GM19240 (cell line): Measurements from ENCODE around the gene ORAI1.
"Not testable (repeated sequence)": the region's sequence is repeated elsewhere in the genome, so short reads cannot be mapped to it uniquely, and the experiment has no call there.

Experiments used
- DNase-seq: peaks from one replicate; pipeline ENCODE4 v3.0.0; 2011; ENCODE audit warnings: low spot score; ENCODE audit not compliant: insufficient read length

The ORAI1 gene

DNA sequence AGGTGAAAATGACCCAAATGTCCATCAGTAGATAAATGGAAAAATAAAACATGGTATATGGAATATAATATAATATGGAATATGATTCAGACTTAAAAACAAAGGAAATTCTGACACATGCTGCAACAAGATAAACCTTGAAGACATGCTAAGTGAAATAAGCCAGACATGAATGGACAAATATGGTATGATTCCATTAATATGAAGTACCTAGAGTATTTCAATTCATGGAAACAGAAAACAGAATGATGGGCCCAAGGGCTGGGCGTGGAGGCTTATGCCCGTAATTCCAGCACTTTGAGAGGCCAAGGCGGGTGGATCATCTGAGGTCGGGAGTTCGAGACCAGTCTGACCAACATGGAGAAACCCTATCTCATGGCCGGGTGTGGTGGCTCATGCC, 22.7 kb upstream of the ORAI1 start:
- no peak for DNase-seq

DNA sequence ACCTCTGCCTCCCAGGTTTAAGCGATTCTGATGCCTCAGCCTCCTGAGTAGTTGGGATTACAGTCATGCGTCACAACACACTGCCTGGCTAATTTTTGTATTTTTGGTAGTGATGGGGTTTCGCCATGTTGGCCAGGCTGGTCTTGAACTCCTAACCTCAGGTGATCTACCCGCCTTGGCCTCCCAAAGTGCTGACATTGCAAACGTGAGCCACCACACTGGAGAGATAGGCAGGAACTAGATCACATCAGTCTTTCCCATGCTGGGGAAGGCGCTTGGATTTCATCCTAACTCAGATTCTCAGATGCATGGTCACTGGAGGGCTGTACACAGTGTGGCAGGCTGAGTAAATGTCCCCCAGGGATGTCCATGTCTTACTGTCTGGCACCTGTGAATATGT, 18.0 kb upstream of the ORAI1 start:
- DNase-seq: no peak

DNA sequence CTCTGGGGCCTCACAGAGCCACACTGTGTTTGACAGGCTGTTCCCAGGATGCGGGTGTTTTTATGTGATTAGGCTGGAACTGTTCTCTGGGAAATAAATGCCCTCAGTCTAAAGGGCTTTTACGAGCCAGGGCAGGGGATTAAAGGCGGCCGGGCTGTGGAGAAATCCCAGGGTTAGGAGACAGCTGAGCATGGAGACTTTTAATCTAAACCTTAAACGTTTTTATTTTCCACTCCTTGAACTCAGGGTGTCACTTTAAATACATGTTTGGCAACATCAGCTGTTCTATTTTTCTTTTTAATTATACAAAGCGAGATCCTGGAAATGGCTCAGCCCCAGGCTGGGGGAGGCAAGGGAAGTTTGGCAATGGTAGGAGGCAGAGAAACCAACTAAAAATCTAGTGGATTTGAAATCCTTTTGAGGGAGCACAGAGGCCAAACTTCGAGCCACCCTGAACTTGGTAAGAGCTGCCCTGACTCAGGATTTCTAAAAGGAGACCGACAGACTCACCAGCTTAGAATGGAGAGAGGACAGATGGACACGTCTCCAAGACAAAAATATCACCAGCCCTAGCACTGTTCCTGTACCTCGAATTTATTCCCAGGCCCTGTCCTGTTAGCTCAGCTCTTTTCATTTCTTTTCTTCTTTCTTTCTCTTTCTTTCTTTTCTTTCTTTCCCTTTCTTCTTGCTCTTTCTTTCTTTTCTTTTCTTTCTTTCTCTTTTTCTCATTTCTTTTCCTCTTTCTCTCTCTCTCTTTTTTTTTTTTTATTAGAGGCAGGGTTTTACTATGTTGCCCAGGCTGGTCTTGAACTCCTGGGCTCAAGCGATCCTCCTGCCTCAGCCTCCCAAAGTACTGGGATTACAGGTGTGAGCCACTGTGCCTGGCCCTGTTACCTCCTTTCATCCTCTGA, 15.8 kb upstream of the ORAI1 start:
- no peak for DNase-seq

DNA sequence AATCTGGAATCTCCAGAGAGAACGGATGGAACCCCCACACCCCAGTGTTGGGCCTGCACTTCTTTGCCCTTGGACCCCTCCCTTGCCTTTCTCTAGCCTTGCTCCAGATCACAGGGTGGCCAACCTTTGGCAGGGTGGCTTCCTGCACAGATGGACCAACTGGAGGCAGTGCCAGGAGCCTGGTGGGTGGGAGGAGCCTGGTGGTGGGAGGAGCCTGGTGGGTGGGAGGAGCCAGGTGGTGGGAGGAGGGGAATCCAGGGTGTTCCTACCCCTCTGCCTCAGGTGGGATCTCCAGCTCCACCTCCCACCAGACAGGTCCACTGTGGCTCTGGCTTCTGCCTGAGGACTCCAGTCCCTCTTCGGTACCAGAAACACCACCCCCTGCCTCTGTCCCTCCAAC, 15.0 kb upstream of the ORAI1 start:
- no peak for DNase-seq

GRCh38 chr12:121613462-121613861, 12.9 kb upstream of the ORAI1 start:
- DNase-seq: no peak

DNA sequence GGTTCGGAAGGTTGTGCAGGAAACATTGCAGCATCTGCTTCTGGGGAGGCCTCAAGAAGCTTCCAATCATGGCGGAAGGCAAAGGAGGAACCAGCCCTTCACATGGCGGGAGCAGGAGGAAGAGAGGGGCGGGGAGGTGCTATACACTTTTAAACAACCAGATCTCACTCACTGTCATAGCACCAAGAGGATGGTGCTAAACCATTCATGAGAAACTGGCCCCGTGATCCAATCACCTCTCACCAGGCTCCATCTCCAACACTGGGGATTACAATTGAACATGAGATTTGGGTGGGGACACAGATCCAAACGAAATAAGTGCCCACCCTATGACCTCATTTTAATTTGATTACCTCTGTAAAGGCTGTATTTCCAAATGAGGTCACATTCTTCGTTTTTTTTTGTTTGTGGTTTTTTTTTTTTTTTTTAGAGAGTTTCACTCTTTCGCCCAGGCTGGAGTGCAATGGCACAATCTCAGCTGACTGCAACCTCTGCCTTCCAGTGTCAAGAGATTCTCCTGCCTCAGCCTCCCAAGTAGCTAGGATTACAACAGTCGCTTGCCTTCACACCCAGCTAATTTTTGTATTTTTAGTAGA, 11.4 kb upstream of the ORAI1 start:
- DNase-seq: no peak

DNA sequence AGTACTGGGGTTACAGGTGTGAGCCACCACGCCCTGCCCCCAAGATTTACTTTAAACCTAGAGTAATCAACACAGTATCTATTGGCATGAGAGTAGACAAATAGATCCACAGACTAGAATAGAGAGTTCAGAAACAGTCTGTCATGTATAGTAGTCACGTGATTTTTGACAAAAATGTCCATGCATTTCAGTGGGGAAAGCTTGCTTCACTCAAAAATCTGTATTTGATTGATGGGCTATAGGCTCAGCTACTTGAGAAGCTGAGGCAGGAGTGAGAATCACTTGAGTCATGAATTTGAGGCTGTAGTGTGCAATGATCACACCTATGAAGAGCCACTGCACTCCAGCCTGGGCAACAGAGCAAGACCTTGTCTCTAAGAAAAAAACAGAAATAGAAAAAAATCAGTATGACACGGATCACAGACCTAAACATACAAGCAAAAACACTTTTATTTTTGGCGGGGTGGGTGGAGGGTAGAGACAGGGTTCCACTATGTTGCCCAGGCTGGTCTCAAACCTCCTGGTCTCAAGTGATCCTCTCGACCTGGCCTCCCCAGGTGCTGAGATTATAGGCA, 7.6 kb upstream of the ORAI1 start:
- no peak for DNase-seq

DNA sequence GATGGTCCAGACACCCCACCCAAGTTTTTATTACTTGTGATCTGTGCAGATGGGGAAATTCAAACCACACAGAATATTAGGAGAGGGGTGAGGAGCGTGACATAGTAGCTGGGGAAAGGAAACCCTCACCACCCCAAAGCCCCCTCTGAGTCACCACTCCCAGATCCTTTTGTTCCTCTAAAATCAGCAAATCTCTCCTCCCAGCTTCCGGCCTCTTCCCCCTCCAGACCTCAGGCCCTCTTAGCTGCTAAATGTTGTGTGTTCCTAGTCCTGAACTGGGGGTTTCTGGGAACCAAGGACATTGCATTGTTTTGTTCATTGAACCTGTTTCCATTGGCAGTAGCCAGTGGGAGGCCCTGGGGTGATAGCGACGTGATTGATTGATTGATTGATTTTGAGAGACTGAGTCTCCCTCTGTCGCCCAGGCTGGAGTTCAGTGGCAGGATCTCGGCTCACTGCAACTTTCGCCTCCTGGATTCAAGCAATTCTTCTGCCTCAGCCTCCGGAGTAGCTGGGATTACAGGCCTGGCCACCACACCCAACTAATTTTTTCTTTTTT, 5.9 kb upstream of the ORAI1 start:
- DNase-seq: no peak

DNA sequence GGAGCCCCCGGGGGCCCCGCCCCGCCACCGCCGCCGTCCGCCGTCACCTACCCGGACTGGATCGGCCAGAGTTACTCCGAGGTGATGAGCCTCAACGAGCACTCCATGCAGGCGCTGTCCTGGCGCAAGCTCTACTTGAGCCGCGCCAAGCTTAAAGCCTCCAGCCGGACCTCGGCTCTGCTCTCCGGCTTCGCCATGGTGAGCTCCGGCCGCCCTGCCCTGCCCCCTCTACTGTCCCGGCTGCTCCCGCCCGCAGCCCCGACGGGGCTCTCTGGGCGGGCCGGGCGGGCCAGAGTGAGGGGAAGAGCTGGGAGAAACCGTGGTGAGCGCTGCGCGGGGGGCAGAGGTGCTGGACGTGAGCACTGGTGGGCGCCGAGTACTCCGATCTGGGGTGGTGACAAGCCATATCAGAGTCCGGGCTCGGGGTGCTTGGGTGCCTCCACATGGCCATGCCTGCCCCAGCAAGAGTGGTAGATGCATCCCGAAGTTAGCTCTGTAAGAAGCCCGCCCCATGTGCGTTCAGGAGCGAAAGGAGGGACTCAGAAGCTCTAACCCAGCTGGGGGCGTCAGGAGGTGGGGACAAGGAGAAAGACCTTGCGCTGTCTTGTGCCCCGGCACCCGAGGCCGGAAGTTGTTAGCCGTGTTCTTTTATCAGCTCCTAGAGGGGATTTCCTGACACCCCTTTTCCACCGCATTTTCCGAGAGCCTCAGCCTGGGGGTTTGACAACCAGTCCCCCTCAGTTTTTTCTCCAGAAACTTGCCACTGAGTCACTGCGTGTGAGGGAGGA, 717 bp downstream of the ORAI1 start:
- peak; percentile 35 for DNase-seq

DNA sequence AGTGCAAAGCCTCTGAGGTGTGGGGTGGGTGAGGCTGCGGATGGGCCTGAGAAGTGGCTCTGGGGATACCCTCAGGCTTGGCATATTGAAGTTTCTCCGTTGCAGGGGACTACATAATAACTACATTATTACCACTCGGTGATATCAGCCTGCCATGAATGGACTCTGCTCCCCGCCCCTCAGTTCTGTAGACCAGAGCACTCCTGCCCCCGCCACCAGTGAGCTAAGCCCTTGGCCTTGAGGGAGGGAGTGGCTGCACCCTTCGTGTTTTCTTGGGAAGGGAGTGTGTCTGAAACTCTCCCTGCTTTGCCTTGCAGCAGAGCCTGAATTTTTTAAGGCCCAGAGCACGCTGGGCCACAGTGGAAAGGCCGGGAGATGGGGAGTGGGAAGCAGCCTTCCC, 1.7 kb downstream of the ORAI1 start:
- no peak for DNase-seq

- DNase-seq: no peak
These were observed 2.2 kb downstream of the ORAI1 start for GRCh38 chr12:121628536-121628935.

- DNase-seq: no peak
These were observed 4.5 kb downstream of the ORAI1 start for GRCh38 chr12:121630791-121631355.

DNA sequence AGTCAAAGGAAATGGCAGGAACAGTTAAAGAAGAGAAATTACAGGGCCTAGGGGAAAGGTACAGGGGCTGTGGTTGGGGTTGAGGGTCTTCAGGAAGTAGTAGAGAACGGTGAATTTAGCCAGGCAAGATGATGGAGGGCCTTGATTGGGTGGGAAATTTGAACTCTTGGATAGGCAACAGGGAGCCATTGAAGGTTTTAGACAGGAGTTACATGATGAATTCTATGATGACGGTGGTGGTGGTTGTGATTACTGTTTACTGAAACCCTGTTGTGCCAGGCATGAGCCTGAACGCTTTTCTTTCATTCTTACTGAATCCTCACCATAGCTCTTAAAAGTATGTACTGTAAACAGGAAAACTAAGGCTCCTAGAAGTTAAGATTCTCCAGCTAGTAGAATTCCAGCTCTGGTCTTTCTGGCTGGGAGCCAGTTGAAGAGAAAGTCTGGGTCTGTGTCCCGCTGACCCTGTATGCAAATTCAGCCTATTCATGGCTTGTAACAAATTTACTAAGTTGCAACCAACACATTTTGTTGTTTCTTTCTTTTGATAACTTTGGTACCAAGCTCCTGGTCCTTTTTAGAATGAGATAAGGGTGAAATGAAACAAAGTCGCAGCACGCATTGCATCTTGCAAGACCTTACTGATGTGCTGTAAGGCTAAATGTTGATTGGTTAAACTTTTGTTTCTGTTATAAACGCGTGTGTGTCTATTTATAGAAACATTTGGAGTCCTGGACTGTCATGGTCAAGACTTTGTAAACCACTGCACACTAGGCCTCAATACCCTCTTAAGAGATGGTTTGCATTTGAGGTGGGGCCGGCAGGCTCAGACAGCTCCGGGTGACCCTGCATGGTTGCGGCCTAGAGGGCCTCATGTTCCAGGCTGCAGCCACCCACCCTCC, 6.0 kb downstream of the ORAI1 start:
- no peak for DNase-seq

DNA sequence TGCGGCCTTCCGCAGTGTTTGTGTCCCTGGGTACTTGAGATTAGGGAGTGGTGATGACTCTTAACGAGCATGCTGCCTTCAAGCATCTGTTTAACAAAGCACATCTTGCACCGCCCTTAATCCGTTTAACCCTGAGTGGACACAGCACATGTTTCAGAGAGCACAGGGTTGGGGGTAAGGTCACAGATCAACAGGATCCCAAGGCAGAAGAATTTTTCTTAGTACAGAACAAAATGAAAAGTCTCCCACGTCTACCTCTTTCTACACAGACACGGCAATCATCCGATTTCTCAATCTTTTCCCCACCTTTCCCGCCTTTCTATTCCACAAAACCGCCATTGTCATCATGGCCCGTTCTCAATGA, 7.5 kb downstream of the ORAI1 start:
- DNase-seq: not testable (repeated sequence)

GRCh38 chr12:121634836-121635235, 8.5 kb downstream of the ORAI1 start:
- no peak for DNase-seq

DNA sequence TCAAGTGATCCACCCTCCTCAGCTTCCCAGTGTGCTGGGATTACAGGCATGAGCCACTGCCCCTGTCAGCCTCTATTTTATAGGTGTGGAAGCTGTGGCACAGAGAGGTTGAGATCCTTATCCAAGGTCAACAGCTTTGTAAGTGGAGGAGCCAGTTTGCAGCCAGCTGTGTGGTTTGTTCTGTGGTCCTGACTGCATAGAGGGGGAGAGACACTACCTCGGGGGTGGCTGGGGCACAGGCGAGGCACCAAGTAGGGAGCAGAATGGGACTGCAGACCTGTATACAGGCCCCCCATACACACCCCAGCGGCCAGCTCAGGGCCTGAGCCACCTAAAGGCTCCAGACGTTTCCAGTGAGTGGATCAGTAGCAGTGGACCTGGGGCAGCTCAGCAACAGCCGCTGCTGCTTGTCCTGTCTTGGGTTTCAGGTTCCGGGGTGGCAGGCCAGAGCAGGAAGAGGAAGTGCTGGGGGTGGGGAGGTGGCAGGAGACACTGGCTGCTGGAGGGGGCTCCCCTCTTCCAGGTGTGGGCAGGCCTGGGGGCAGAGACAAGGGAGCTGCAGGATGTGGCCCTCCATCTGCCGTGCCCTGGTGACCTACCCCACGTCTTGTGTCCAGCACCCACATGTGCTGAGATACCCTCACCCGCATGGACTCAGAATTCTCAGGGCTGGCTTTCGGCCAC, 11.0 kb downstream of the ORAI1 start:
- DNase-seq: peak; percentile 76

GRCh38 chr12:121638298-121639202, 12.2 kb downstream of the ORAI1 start:
- DNase-seq: no peak

GRCh38 chr12:121641343-121641630, 15.0 kb downstream of the ORAI1 start:
- no peak for DNase-seq
